Measurements from ENCODE around the gene EVA1A.

EVA1A gene

GRCh38 chr2:75495862-75496261, 64.9 kb downstream of the EVA1A start:
- Histone ChIP-seq H3K9me3 (ENCODE audit: insufficient read depth, low read depth, low read length) (no peaks in the 10 kb centered on the region), H3K4me1 (ENCODE audit: insufficient read depth, low read length, poor library complexity, severe bottlenecking) (no peaks in the 10 kb centered on the region), H3K9me2 (replicated peaks; ENCODE audit: low read depth, low read length) (no peaks in the 10 kb centered on the region), H3K4me3 (ENCODE audit: low read length, poor library complexity, severe bottlenecking) (no peak overlapping the region), H3K27me3 (ENCODE audit: insufficient read depth, low read length, poor library complexity, severe bottlenecking) (no peaks in the 10 kb centered on the region), H3K79me2 (ENCODE audit: insufficient read depth, low read length) (no peaks in the 10 kb centered on the region), H3K4me2 (ENCODE audit: low read depth, low read length, poor library complexity, severe bottlenecking) (no peak overlapping the region), H3K36me3 (ENCODE audit: insufficient read depth, low read length) (no peaks in the 10 kb centered on the region), H3F3A (ENCODE audit: low read depth) (no peaks in the 10 kb centered on the region), H3K9ac (ENCODE audit: low read depth, low read length, poor library complexity, severe bottlenecking) (no peak overlapping the region), H2AFZ (ENCODE audit: low read length) (no peak overlapping the region), H4K20me1 (ENCODE audit: insufficient read depth, low read length, poor library complexity, severe bottlenecking) (no peaks in the 10 kb centered on the region)
- TF ChIP-seq EZH2phosphoT487 (IDR thresholded peaks at IDR 0.05; ENCODE audit: borderline replicate concordance) (no peak), CTCF (conservative IDR thresholded peaks at IDR 0.05; ENCODE audit: low read length) (no peak)

GRCh38 chr2:75494137-75494769, 66.5 kb downstream of the EVA1A start:
- Histone ChIP-seq H3K27me3 (ENCODE audit: insufficient read depth, low read length, poor library complexity, severe bottlenecking) (no peaks in the 10 kb centered on the region), H4K20me1 (ENCODE audit: insufficient read depth, low read length, poor library complexity, severe bottlenecking) (no peaks in the 10 kb centered on the region), H3K4me2 (ENCODE audit: low read depth, low read length, poor library complexity, severe bottlenecking) (no peak overlapping the region), H3F3A (ENCODE audit: low read depth) (no peaks in the 10 kb centered on the region), H3K4me1 (ENCODE audit: insufficient read depth, low read length, poor library complexity, severe bottlenecking) (no peaks in the 10 kb centered on the region), H3K9ac (ENCODE audit: low read depth, low read length, poor library complexity, severe bottlenecking) (no peak overlapping the region), H3K9me2 (replicated peaks; ENCODE audit: low read depth, low read length) (no peaks in the 10 kb centered on the region), H3K4me3 (ENCODE audit: low read length, poor library complexity, severe bottlenecking) (no peak overlapping the region), H3K36me3 (ENCODE audit: insufficient read depth, low read length) (no peaks in the 10 kb centered on the region), H2AFZ (ENCODE audit: low read length) (no peak overlapping the region), H3K9me3 (ENCODE audit: insufficient read depth, low read depth, low read length) (no peaks in the 10 kb centered on the region), H3K79me2 (ENCODE audit: insufficient read depth, low read length) (no peaks in the 10 kb centered on the region)
- TF ChIP-seq EZH2phosphoT487 (IDR thresholded peaks at IDR 0.05; ENCODE audit: borderline replicate concordance) (no peak), CTCF (conservative IDR thresholded peaks at IDR 0.05; ENCODE audit: low read length) (no peak)

- Histone ChIP-seq H4K20me1 (ENCODE audit: insufficient read depth, low read length, poor library complexity, severe bottlenecking) (no peaks in the 10 kb centered on the region), H3F3A (ENCODE audit: low read depth) (no peaks in the 10 kb centered on the region), H3K4me2 (ENCODE audit: low read depth, low read length, poor library complexity, severe bottlenecking) (no peak overlapping the region), H3K9me3 (ENCODE audit: insufficient read depth, low read depth, low read length) (no peaks in the 10 kb centered on the region), H3K4me3 (ENCODE audit: low read length, poor library complexity, severe bottlenecking) (no peak overlapping the region), H3K9ac (ENCODE audit: low read depth, low read length, poor library complexity, severe bottlenecking) (no peak overlapping the region), H3K9me2 (replicated peaks; ENCODE audit: low read depth, low read length) (no peaks in the 10 kb centered on the region), H3K36me3 (ENCODE audit: insufficient read depth, low read length) (no peaks in the 10 kb centered on the region), H3K4me1 (ENCODE audit: insufficient read depth, low read length, poor library complexity, severe bottlenecking) (no peaks in the 10 kb centered on the region), H3K27me3 (ENCODE audit: insufficient read depth, low read length, poor library complexity, severe bottlenecking) (no peaks in the 10 kb centered on the region), H3K79me2 (ENCODE audit: insufficient read depth, low read length) (no peaks in the 10 kb centered on the region), H2AFZ (ENCODE audit: low read length) (no peak overlapping the region)
- no peak for TF ChIP-seq CTCF (conservative IDR thresholded peaks at IDR 0.05; ENCODE audit: low read length)
- TF ChIP-seq EZH2phosphoT487 (IDR thresholded peaks at IDR 0.05; ENCODE audit: borderline replicate concordance): no peak
Observed at GRCh38 chr2:75493230-75493629, 67.5 kb downstream of the EVA1A start.
